Measurements from ENCODE around the gene MFGE8. TPM values are rescaled to one million over a fixed set of nuclear protein-coding genes. Genes with fewer than 3 reads are reported as not detected.

MFGE8 gene
- total RNA-seq, 2 donors from 2014 or later: 284 to 598 TPM

DNA sequence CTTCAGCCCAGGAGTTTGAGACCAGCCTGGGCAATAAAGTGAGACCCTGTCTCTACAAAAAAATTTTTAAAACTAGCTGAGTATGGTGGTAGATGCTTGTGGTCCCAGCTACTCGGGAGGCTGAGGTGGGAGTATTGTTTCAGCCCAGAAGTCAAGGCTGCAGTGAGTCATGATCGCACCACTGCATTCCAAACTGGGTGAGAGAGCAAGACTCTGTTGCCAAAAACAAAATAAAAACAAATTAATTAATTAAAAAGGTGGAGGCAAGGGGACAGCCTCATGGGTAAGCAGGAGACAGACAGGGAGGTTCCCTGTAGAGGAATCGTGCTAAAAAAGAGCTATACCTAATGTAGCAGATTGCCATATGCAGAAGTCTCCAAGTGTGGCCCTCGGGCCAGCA is 30.4 kb downstream of the MFGE8 start:
- Histone ChIP-seq H3K27me3 (ENCODE audit: control insufficient read depth, insufficient read depth, low read length, poor library complexity, severe bottlenecking) (no peaks in the 10 kb centered on the region), H3K9ac (ENCODE audit: extremely low read depth, low read length, poor library complexity, severe bottlenecking) (no peak overlapping the region), H3K9me3 (ENCODE audit: control insufficient read depth, low read length) (no peaks in the 10 kb centered on the region), H3K36me3 (ENCODE audit: control insufficient read depth, insufficient read depth, low read length) (no peaks in the 10 kb centered on the region), H3K4me1 (ENCODE audit: control insufficient read depth, insufficient read depth, low read length) (no peaks in the 10 kb centered on the region), H3K4me3 (ENCODE audit: low read length) (no peak overlapping the region), H3K27ac (ENCODE audit: low read depth, low read length) (no peak overlapping the region)
- TF ChIP-seq, protein P1, sequence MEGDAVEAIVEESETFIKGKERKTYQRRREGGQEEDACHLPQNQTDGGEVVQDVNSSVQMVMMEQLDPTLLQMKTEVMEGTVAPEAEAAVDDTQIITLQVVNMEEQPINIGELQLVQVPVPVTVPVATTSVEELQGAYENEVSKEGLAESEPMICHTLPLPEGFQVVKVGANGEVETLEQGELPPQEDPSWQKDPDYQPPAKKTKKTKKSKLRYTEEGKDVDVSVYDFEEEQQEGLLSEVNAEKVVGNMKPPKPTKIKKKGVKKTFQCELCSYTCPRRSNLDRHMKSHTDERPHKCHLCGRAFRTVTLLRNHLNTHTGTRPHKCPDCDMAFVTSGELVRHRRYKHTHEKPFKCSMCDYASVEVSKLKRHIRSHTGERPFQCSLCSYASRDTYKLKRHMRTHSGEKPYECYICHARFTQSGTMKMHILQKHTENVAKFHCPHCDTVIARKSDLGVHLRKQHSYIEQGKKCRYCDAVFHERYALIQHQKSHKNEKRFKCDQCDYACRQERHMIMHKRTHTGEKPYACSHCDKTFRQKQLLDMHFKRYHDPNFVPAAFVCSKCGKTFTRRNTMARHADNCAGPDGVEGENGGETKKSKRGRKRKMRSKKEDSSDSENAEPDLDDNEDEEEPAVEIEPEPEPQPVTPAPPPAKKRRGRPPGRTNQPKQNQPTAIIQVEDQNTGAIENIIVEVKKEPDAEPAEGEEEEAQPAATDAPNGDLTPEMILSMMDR (conservative IDR thresholded peaks at IDR 0.05): no peak
- H3K4me1 Mint-ChIP-seq: peaks cover 5% of the 10 kb centered on the region
- peaks cover 2% of the 10 kb centered on the region for H3K27me3 Mint-ChIP-seq (ENCODE audit: insufficient read depth)
- DNase-seq: no peak
- H3K4me3 Mint-ChIP-seq: no peak overlapping the region
- no peaks in the 10 kb centered on the region for H3K9me3 Mint-ChIP-seq
- WGBS, 2 experiments (ENCODE audit: insufficient coverage in 1 of 2, insufficient read length in 1 of 2): 84 to 89% methylated on average over 3 to 4 of the region's 4 CpGs
- H3K36me3 Mint-ChIP-seq (ENCODE audit: low read depth): no peaks in the 10 kb centered on the region
- H3K27ac Mint-ChIP-seq: no peak overlapping the region

DNA sequence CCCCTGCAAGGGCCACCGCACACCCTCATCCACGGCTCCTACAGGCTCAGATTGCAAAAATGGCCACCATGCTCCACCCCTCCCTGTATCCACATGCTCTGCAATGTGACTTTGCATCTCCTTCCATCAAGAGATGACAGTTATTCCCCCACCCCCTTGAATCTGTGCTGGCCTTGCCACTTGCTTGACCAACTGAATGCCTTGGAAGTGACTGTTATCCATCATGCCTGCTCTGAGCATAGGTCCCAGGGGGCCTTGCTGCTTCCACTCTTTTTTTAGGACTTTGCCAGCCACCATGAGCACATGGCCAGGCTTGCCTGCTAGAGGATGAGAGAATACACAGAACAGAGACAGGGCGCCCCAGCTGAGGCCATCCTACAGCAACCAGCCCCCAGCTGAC is 31.4 kb downstream of the MFGE8 start:
- WGBS, 2 experiments (ENCODE audit: insufficient coverage in 1 of 2, insufficient read length in 1 of 2): 92 to 96% methylated on average over 2 to 3 of the region's 3 CpGs
- no peak overlapping the region for H3K27ac Mint-ChIP-seq
- TF ChIP-seq, protein P1 (conservative IDR thresholded peaks at IDR 0.05): no peak
- DNase-seq: no peak
- H3K27me3 Mint-ChIP-seq (ENCODE audit: insufficient read depth): peaks cover 2% of the 10 kb centered on the region
- no peaks in the 10 kb centered on the region for H3K27me3 ChIP-seq (ENCODE audit: control insufficient read depth, insufficient read depth, low read length, poor library complexity, severe bottlenecking)
- H3K9ac ChIP-seq (ENCODE audit: extremely low read depth, low read length, poor library complexity, severe bottlenecking): no peak overlapping the region
- H3K36me3 Mint-ChIP-seq (ENCODE audit: low read depth): no peaks in the 10 kb centered on the region
- no peaks in the 10 kb centered on the region for H3K9me3 ChIP-seq (ENCODE audit: control insufficient read depth, low read length)
- no peak overlapping the region for H3K27ac ChIP-seq (ENCODE audit: low read depth, low read length)
- no peak overlapping the region for H3K4me3 Mint-ChIP-seq
- no peaks in the 10 kb centered on the region for H3K36me3 ChIP-seq (ENCODE audit: control insufficient read depth, insufficient read depth, low read length)
- no peaks in the 10 kb centered on the region for H3K4me1 ChIP-seq (ENCODE audit: control insufficient read depth, insufficient read depth, low read length)
- no peak overlapping the region for H3K4me3 ChIP-seq (ENCODE audit: low read length)
- no peaks in the 10 kb centered on the region for H3K9me3 Mint-ChIP-seq
- peaks cover 4% of the 10 kb centered on the region for H3K4me1 Mint-ChIP-seq

DNA sequence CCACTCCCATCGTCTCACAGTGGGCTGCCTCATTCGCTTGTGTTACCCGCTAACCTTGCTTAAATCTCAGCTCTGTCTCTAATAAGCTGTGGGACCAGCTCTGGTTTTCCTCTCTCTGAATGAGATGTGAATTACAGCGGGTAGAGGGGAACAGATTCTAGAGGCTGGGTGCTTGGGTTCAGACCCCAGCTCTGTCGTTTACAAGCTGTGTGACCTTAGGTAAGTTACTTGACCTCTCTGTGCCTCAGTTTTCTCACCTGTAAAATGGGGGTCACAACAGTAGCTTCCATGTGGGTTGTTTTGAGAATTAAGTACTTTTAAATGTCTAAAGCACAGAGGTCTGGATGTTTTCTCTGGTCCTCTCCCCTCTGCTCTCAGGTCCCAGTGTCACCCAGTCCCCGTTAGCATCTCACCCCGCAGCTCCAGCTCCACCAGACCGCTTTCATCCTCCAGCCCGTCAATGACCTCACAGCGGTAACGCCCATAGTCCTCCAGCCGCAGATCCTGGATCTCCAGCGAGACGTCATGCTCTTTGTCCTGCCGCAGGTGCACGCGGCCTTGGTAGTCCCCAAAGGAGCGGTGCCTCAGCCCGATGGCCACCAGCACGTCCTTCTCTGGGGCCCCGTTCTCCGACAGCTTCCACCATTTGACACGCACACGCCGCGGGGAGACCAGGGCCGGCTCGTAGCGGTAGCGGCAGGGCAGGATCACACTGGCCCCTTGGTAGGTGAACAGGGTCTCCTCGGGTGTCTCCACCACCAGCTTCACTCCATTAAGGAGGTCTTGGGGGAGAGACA is 32.0 kb downstream of the MFGE8 start:
- H3K4me1 ChIP-seq (ENCODE audit: control insufficient read depth, insufficient read depth, low read length): no peaks in the 10 kb centered on the region
- Mint-ChIP-seq H3K27ac (no peak overlapping the region), H3K27me3 (ENCODE audit: insufficient read depth) (peaks cover 2% of the 10 kb centered on the region), H3K4me3 (no peak overlapping the region), H3K36me3 (ENCODE audit: low read depth) (no peaks in the 10 kb centered on the region), H3K9me3 (no peaks in the 10 kb centered on the region), H3K4me1 (peaks cover 4% of the 10 kb centered on the region)
- no peaks in the 10 kb centered on the region for H3K27me3 ChIP-seq (ENCODE audit: control insufficient read depth, insufficient read depth, low read length, poor library complexity, severe bottlenecking)
- no peaks in the 10 kb centered on the region for H3K9me3 ChIP-seq (ENCODE audit: control insufficient read depth, low read length)
- TF ChIP-seq, protein P1 (conservative IDR thresholded peaks at IDR 0.05): no peak
- DNase-seq: no peak
- H3K9ac ChIP-seq (ENCODE audit: extremely low read depth, low read length, poor library complexity, severe bottlenecking): no peak overlapping the region
- no peaks in the 10 kb centered on the region for H3K36me3 ChIP-seq (ENCODE audit: control insufficient read depth, insufficient read depth, low read length)
- H3K4me3 ChIP-seq (ENCODE audit: low read length): no peak overlapping the region
- no peak overlapping the region for H3K27ac ChIP-seq (ENCODE audit: low read depth, low read length)
- 95 to 98% methylated on average over 13 to 31 of the region's 31 CpGs for WGBS, 2 experiments (ENCODE audit: insufficient coverage in 1 of 2, insufficient read length in 1 of 2)
